ENCODE measurements around the gene SMAD2.
"Not testable (repeated sequence)": the region's sequence is repeated elsewhere in the genome, so short reads cannot be mapped to it uniquely, and the experiment has no call there.

The SMAD2 gene

GRCh38 chr18:47930199-47930930 lies at the start of gene SMAD2:
TSS of gene SMAD2 (minus strand) at chr18:47930659. CDS start at chr18:47896756, 33,903 bp downstream.
- peak; percentile 25 to 90 (median 78) for DNase-seq

GRCh38 chr18:47979611-47980200 lies 49.2 kb upstream of the SMAD2 start:
- DNase-seq, result no peak

GRCh38 chr18:47978603-47979002 lies 48.1 kb upstream of the SMAD2 start:
- DNase-seq, result no peak

GRCh38 chr18:47978141-47978540 lies 47.7 kb upstream of the SMAD2 start:
- no peak for DNase-seq

GRCh38 chr18:47975701-47976100 lies 45.2 kb upstream of the SMAD2 start:
- no peak for DNase-seq

GRCh38 chr18:47975105-47975504 lies 44.6 kb upstream of the SMAD2 start:
- DNase-seq, result no peak

GRCh38 chr18:47970664-47971531 lies 40.4 kb upstream of the SMAD2 start:
- no peak for DNase-seq

- DNase-seq, result no peak
These were observed 39.4 kb upstream of the SMAD2 start for GRCh38 chr18:47969816-47970215.

- DNase-seq, result no peak
These were observed 38.3 kb upstream of the SMAD2 start for GRCh38 chr18:47968721-47969120.

- no peak for DNase-seq
These were observed 37.7 kb upstream of the SMAD2 start for GRCh38 chr18:47968006-47968676.

- no peak for DNase-seq
These were observed 33.6 kb upstream of the SMAD2 start for GRCh38 chr18:47964053-47964452.

GRCh38 chr18:47961003-47961402 lies 30.5 kb upstream of the SMAD2 start:
- DNase-seq, result not testable (repeated sequence)

GRCh38 chr18:47953471-47953931 lies 23.0 kb upstream of the SMAD2 start:
- peak in 3 of 51 donors; percentile 4 to 40 (median 10) for DNase-seq

GRCh38 chr18:47950511-47950910 lies 20.1 kb upstream of the SMAD2 start:
- DNase-seq, result no peak

GRCh38 chr18:47949202-47949601 lies 18.7 kb upstream of the SMAD2 start:
- DNase-seq, result no peak

- DNase-seq, result no peak
These were observed 16.4 kb upstream of the SMAD2 start for GRCh38 chr18:47946889-47947288.

GRCh38 chr18:47944972-47945852 lies 14.8 kb upstream of the SMAD2 start:
- DNase-seq, result no peak

- no peak for DNase-seq
These were observed 6.5 kb upstream of the SMAD2 start for GRCh38 chr18:47936952-47937351.

GRCh38 chr18:47935321-47936055 lies 5.0 kb upstream of the SMAD2 start:
- peak in 1 of 51 donors; percentile 8 for DNase-seq

- no peak for DNase-seq
These were observed 2.1 kb upstream of the SMAD2 start for GRCh38 chr18:47932603-47933002.

All from hypothalamus (tissue), 51 donors.